Upper lobe of left lung (tissue), 6 donors: ENCODE results near the gene PMPCA. TPM values are rescaled to one million over a fixed set of nuclear protein-coding genes. Genes with fewer than 3 reads are reported as not detected.

Experiments
- ATAC-seq, 2 donors: fragments of 200-7000 bp; cut with Tn5 transposase; one replicate each; pipeline ENCODE4 v1.9.1; 2022; ENCODE audit warnings: mild to moderate bottlenecking in 2 of 2, moderate library complexity in 2 of 2; ENCODE audit not compliant: low FRiP score in 2 of 2
- DNase-seq, 2 donors: peaks; one replicate each; pipeline ENCODE4 v3.0.0-alpha.2; 2019 to 2020
- H3K27ac ChIP-seq, 4 donors: fragments of 200-600 bp; sonication (generic); one replicate each; pipeline ENCODE4 v1.5.1; 2016 to 2019
- H3K27me3 ChIP-seq, 4 donors: fragments of 200-600 bp; sonication (generic); one replicate each; pipeline ENCODE4 v1.5.1; 2017 to 2019
- H3K36me3 ChIP-seq, 4 donors: fragments of 200-600 bp; sonication (generic); one replicate each; pipeline ENCODE4 v1.5.1; 2016 to 2019
- H3K4me1 ChIP-seq, 4 donors: fragments of 200-600 bp; sonication (generic); one replicate each; pipeline ENCODE4 v1.5.1; 2018 to 2019
- H3K4me3 ChIP-seq, 4 donors: fragments of 200-600 bp; sonication (generic); one replicate each; pipeline ENCODE4 v1.5.1; 2017 to 2019; ENCODE audit warnings: mild to moderate bottlenecking in 2 of 4, moderate library complexity in 1 of 4
- H3K9me3 ChIP-seq, 4 donors: fragments of 200-600 bp; sonication (generic); one replicate each; pipeline ENCODE4 v1.5.1; 2018 to 2019
- EP300 ChIP-seq, 4 donors: sonication (generic); formaldehyde crosslinking; IDR thresholded peaks; one replicate each; pipeline ENCODE4 v1.5.1; 2017; ENCODE audit warnings: antibody characterized with exemption in 4 of 4, control low read depth in 2 of 4
- POLR2A ChIP-seq, 4 donors: fragments of 450-650 bp; IDR thresholded peaks; one replicate each; pipeline ENCODE4 v1.5.1; 2016 to 2017; ENCODE audit warnings: antibody characterized with exemption in 4 of 4, mild to moderate bottlenecking in 2 of 4
- POLR2AphosphoS5 ChIP-seq, 2 donors: sonication (generic); formaldehyde crosslinking; IDR thresholded peaks; one replicate each; pipeline ENCODE4 v1.5.1; 2017; ENCODE audit warnings: antibody characterized with exemption in 2 of 2
- WGBS, 2 donors: methylation state at CpG; one replicate each; pipeline ENCODE4 v1.1.5; 2017 to 2018; 5-methylcytosine and 5-hydroxymethylcytosine counted together
- total RNA-seq, 6 donors: library from RNA; depleted of rRNA in 4 of 6; stranded (reverse); fragments of >200 nt in 4 of 6; gene quantifications; one replicate each; pipeline versions ENCODE4 v1.1.0 to v1.2.1, GENCODE V29; 2016 to 2021
- TF ChIP-seq, protein P1 (sequence below), 6 experiments: fragments of 450-650 bp in 4 of 6; fragments of 200-600 bp in 2 of 6; sonication (generic) in 2 of 6; IDR thresholded peaks; one replicate each; pipeline ENCODE4 v1.5.1; 2016 to 2019; ENCODE audit warnings: antibody characterized with exemption in 6 of 6
- donor health status: DM: no; HTN: no; CAD: no; lungs with moderate emphysema.
- donor health status: DM: no; HTN: yes; CAD: no; lungs with severe emphysema.

Gene PMPCA
- total RNA-seq, 6 donors from 2014 or later = 30.4 to 48.2 (median 41.0) TPM

DNA sequence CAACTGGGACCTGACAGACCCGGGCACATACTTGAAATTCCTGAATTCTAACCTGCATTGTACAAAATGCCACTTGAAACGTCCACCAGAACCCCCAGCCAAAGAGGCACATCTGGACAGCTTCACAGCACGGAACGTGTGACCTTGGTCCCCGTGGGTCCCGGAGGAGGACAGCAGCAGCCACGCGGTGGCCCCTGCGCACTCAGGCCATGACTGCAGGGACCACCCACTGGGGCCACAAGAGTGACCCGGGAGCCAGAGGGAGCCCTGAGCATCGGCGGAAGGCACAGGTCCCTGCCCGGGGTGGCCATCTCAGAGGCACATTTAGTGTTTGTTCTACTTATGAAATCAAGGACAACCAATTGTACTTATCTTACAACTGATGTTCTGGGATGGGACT lies 8.4 kb upstream of the PMPCA start:
- no peak overlapping the region for H3K27ac ChIP-seq
- H3K9me3 ChIP-seq = no peaks in the 10 kb centered on the region
- ATAC-seq = no peak
- peaks cover 14 to 23% (median 17%) of the 10 kb centered on the region in 4 donors for H3K4me1 ChIP-seq
- TF ChIP-seq POLR2AphosphoS5 (IDR thresholded peaks at IDR 0.05) (no peak), EP300 (IDR thresholded peaks at IDR 0.05) (no peak), POLR2A (IDR thresholded peaks at IDR 0.05) (no peak)
- TF ChIP-seq, protein P1, sequence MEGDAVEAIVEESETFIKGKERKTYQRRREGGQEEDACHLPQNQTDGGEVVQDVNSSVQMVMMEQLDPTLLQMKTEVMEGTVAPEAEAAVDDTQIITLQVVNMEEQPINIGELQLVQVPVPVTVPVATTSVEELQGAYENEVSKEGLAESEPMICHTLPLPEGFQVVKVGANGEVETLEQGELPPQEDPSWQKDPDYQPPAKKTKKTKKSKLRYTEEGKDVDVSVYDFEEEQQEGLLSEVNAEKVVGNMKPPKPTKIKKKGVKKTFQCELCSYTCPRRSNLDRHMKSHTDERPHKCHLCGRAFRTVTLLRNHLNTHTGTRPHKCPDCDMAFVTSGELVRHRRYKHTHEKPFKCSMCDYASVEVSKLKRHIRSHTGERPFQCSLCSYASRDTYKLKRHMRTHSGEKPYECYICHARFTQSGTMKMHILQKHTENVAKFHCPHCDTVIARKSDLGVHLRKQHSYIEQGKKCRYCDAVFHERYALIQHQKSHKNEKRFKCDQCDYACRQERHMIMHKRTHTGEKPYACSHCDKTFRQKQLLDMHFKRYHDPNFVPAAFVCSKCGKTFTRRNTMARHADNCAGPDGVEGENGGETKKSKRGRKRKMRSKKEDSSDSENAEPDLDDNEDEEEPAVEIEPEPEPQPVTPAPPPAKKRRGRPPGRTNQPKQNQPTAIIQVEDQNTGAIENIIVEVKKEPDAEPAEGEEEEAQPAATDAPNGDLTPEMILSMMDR (IDR thresholded peaks at IDR 0.05) = no peak
- DNase-seq = peak in 1 of 2 donors; percentile 71
- no peaks in the 10 kb centered on the region for H3K27me3 ChIP-seq
- 68 to 83% methylated on average over 5 to 13 of the region's 13 CpGs for WGBS, 2 donors
- H3K36me3 ChIP-seq = peaks cover 13 to 51% (median 40%) of the 10 kb centered on the region in 4 donors
- no peak overlapping the region for H3K4me3 ChIP-seq

DNA sequence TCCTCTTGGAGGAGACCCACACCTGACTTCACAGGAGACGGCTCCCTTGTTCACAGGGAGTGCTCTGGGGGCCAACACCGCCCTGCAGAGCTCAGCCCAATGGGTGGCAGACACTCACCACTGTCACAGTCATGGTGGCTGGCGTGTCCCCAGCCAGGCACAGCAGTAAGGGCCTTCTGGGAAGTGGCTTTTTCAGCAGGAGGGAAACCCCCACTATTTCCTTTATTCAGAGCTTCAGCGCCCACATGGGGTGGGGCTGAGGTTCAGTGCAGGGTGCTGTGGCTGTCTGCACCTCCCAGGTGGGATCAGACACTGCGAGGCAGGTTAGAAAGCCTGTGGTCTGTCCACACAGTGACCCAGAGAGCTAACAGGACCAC lies 6.9 kb upstream of the PMPCA start:
- Histone ChIP-seq H3K27ac (peak overlapping the region in 1 of 4 donors; percentile 43), H3K27me3 (no peaks in the 10 kb centered on the region), H3K4me1 (peaks cover 13 to 23% (median 16%) of the 10 kb centered on the region in 4 donors), H3K36me3 (peaks cover 19 to 50% (median 39%) of the 10 kb centered on the region in 4 donors), H3K9me3 (no peaks in the 10 kb centered on the region), H3K4me3 (no peak overlapping the region)
- WGBS, 2 donors = 89 to 91% methylated on average over 5 of the region's 5 CpGs
- no peak for TF ChIP-seq POLR2A (IDR thresholded peaks at IDR 0.05)
- no peak for TF ChIP-seq EP300 (IDR thresholded peaks at IDR 0.05)
- no peak for TF ChIP-seq POLR2AphosphoS5 (IDR thresholded peaks at IDR 0.05)
- TF ChIP-seq, protein P1 (IDR thresholded peaks at IDR 0.05) = no peak
- no peak for ATAC-seq
- no peak for DNase-seq

DNA sequence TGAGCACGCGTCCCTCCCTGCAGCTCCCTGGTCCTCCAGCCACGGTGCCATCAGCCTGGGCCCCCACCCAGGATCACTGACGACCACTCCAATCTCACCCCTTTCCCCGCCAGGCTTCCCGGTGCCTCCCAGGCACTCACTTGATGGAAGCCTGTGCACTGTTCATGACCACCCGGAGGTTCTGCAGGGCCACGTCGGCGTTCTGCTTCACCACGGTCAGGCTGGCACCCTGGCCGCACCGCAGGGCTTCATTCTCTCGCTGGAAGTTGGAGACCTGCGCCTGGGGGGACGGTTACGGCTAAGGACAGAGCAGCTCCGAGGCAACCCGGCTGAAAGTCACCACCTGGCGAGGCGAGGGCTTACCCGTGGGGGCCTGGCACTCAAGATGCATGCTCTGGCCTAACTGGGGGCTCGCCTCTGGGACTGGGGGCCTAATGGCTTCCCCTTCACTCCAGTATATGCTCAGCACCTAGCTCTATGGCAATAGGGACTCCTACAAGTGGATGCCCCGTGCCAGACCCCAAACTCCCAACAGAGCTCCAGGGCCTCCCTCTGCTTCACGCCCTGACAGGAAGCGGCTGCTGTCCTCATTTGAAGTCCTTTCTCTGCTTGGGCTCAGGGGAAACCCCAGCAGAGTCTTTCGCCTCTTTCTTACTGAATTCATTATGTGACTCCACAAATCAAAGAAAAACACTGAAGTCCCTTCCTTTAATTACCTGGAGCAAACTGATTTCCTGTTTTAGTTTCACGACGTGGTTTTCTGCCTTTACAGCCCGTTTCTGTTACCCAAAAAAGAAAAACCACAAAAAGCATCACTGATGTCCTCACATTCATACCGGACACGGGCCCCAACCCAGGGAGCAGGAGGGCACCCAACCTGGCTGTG lies 6.3 kb upstream of the PMPCA start:
- Histone ChIP-seq H3K36me3 (peaks cover 19 to 50% (median 39%) of the 10 kb centered on the region in 4 donors), H3K27me3 (no peaks in the 10 kb centered on the region), H3K9me3 (no peaks in the 10 kb centered on the region), H3K4me3 (no peak overlapping the region), H3K27ac (peak overlapping the region in 1 of 4 donors; percentile 43), H3K4me1 (peaks cover 10 to 23% (median 13%) of the 10 kb centered on the region in 4 donors)
- ATAC-seq (no peak), DNase-seq (peak in 1 of 2 donors; percentile 72)
- no peak for TF ChIP-seq EP300 (IDR thresholded peaks at IDR 0.05)
- TF ChIP-seq POLR2A (IDR thresholded peaks at IDR 0.05) = no peak
- TF ChIP-seq POLR2AphosphoS5 (IDR thresholded peaks at IDR 0.05) = no peak
- TF ChIP-seq, protein P1 (IDR thresholded peaks at IDR 0.05) = no peak
- 85 to 88% methylated on average over 32 of the region's 32 CpGs for WGBS, 2 donors

DNA sequence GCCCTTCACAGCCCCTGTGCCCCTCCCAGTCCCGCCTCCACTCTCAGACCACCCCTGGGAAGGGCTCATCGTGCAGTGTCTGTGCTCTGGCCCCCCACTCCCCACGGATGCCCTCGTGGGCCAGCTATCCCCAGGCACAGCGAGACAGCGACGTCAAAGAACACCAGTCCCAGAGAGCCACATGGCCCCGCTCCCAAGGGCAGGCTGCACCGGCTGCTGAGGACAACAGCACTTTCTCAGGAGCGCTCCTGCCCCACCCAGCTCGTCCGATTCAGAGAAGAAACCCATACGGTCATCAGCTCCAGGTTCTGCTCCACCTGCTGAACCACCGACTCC lies 5.7 kb upstream of the PMPCA start:
- TF ChIP-seq POLR2AphosphoS5 (IDR thresholded peaks at IDR 0.05) (no peak), POLR2A (IDR thresholded peaks at IDR 0.05) (no peak), EP300 (IDR thresholded peaks at IDR 0.05) (no peak)
- TF ChIP-seq, protein P1 (IDR thresholded peaks at IDR 0.05) = no peak
- H3K4me3 ChIP-seq = no peak overlapping the region
- peaks cover 19 to 50% (median 39%) of the 10 kb centered on the region in 4 donors for H3K36me3 ChIP-seq
- WGBS, 2 donors = 93 to 94% methylated on average over 10 of the region's 14 CpGs
- no peak overlapping the region for H3K27ac ChIP-seq
- peak in 1 of 2 donors; percentile 60 for DNase-seq
- H3K9me3 ChIP-seq = no peaks in the 10 kb centered on the region
- H3K27me3 ChIP-seq = no peaks in the 10 kb centered on the region
- H3K4me1 ChIP-seq = peaks cover 12 to 23% (median 15%) of the 10 kb centered on the region in 4 donors
- ATAC-seq = no peak
